ENCODE data around the gene HMGN5. TPM values are rescaled to one million over a fixed set of nuclear protein-coding genes. Genes with fewer than 3 reads are reported as not detected.

The HMGN5 gene
- total and polyA plus RNA-seq, 2 of the 8 experiments (the other 6 are each of a cell fraction or from before 2014, with no cell fraction given), result 6.0 to 20.4 TPM

DNA sequence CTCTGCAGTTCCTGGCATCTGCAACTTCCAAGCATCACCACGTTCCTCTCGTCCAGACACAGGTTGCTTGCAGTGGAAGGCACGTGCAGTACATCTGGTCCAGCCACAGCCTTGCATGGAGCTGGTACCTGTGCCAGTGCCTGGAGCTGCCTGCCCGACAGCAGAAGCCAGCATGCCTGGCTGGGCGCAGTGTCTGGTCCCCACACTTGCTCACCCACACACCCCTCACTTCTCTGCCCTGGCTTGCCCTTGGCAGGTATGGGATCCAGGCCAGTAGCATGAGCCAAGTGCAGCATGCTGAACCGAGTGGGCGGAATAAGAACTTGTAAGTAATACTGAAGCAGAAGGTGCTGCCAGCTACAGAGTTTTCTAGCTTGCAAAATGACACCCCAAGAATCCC is 40.0 kb upstream of the HMGN5 start:
- DNase-seq (ENCODE audit: low read depth in 1 of 2, low spot score in 2 of 2) (no peak), FAIRE-seq (no peak)
- Histone ChIP-seq H4K8ac (ENCODE audit: extremely low read depth, insufficient read depth, low read length) (no peak overlapping the region), H3K56ac (replicated peaks; ENCODE audit: insufficient read length, low read depth, low read length) (no peak overlapping the region), H4K91ac (replicated peaks; ENCODE audit: insufficient read length, low read length) (no peak overlapping the region), H3K23ac (ENCODE audit: insufficient read length) (no peak overlapping the region), H4K20me1 (replicated peaks in 1 of 2; ENCODE audit: control insufficient read depth in 1 of 2, insufficient read depth in 2 of 2, low read length in 2 of 2) (no peaks in the 10 kb centered on the region), H2BK15ac (ENCODE audit: low read length) (no peak overlapping the region), H3K4ac (replicated peaks; ENCODE audit: insufficient read length, low read depth, low read length) (no peak overlapping the region), H3K27me3 (replicated peaks in 1 of 4; ENCODE audit: control insufficient read depth in 3 of 4, extremely low read depth in 1 of 4, insufficient read depth in 3 of 4, low read length in 3 of 4) (no peaks in the 10 kb centered on the region), H3K9ac (replicated peaks in 1 of 4; ENCODE audit: extremely low read depth in 1 of 4, low read depth in 3 of 4, low read length in 3 of 4) (no peak overlapping the region), H4K5ac (ENCODE audit: insufficient read length, low read depth, low read length) (no peak overlapping the region), H3K9me3 (ENCODE audit: insufficient read depth in 2 of 2, low read depth in 1 of 2, low read length in 1 of 2) (no peaks in the 10 kb centered on the region), H3K4me3 (ENCODE audit: extremely low read depth in 1 of 4, insufficient read depth in 2 of 4, low read depth in 3 of 4, low read length in 4 of 4) (no peak overlapping the region), H3K79me1 (ENCODE audit: low read depth, low read length) (no peaks in the 10 kb centered on the region), H2BK12ac (ENCODE audit: low read depth, low read length) (no peak overlapping the region), H3K18ac (ENCODE audit: extremely low read depth, low read length) (no peak overlapping the region), H3K4me2 (ENCODE audit: insufficient read depth in 1 of 2, low read depth in 2 of 2, low read length in 2 of 2) (no peak overlapping the region), H3K36me3 (ENCODE audit: control insufficient read depth in 2 of 4, insufficient read depth in 4 of 4, low read length in 3 of 4) (no peaks in the 10 kb centered on the region), H3K27ac (ENCODE audit: low read depth, low read length) (no peak overlapping the region), H3K79me2 (ENCODE audit: control insufficient read depth in 1 of 2, insufficient read depth in 2 of 2, low read length in 2 of 2) (no peaks in the 10 kb centered on the region; a peak in 1 of 4 replicates), H3K4me1 (replicated peaks in 1 of 4; ENCODE audit: control insufficient read depth in 3 of 4, insufficient read depth in 4 of 4, low read length in 3 of 4) (no peaks in the 10 kb centered on the region), H2BK20ac (ENCODE audit: low read length) (no peak overlapping the region), H3K14ac (ENCODE audit: insufficient read length) (no peak overlapping the region), H2AK5ac (ENCODE audit: low read depth, low read length) (no peak overlapping the region), H2AFZ (ENCODE audit: low read length) (no peak overlapping the region), H2BK5ac (ENCODE audit: low read depth, low read length) (no peak overlapping the region), H3K23me2 (ENCODE audit: low read depth, low read length) (no peaks in the 10 kb centered on the region), H2BK120ac (replicated peaks; ENCODE audit: low read depth, low read length) (no peak overlapping the region)
- 96% methylated on average over 4 of the region's 7 CpGs; no CpG with 5 or more reads in 1 of the 2 experiments for WGBS, 2 experiments (ENCODE audit: extremely low coverage in 1 of 2, insufficient coverage in 1 of 2, insufficient read length in 1 of 2, insufficient replicate concordance in 2 of 2, low coverage in 1 of 2, low lambda C conversion rate in 2 of 2, missing lambda C conversion rate in 1 of 2)
- ChIA-PET CTCF (ENCODE audit: partially characterized antibody) (no interaction called here), POLR2A (ENCODE audit: partially characterized antibody) (no interaction called here)
- TF ChIP-seq RXRA (IDR thresholded peaks at IDR 0.05; ENCODE audit: insufficient read depth, low read depth, low read length), result no peak
- TF ChIP-seq, protein P1, sequence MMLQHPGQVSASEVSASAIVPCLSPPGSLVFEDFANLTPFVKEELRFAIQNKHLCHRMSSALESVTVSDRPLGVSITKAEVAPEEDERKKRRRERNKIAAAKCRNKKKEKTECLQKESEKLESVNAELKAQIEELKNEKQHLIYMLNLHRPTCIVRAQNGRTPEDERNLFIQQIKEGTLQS (IDR thresholded peaks at IDR 0.05; ENCODE audit: insufficient read depth, low read depth, low read length), result no peak
- TF ChIP-seq BACH1 (IDR thresholded peaks at IDR 0.05; ENCODE audit: low read length), result no peak

All from H1 (cell line).